ENCODE results near the gene ACOT11. TPM values are rescaled to one million over a fixed set of nuclear protein-coding genes. Genes with fewer than 3 reads are reported as not detected.

The ACOT11 gene
- polyA plus RNA-seq, 1 donor from 2014 or later = not detected

DNA sequence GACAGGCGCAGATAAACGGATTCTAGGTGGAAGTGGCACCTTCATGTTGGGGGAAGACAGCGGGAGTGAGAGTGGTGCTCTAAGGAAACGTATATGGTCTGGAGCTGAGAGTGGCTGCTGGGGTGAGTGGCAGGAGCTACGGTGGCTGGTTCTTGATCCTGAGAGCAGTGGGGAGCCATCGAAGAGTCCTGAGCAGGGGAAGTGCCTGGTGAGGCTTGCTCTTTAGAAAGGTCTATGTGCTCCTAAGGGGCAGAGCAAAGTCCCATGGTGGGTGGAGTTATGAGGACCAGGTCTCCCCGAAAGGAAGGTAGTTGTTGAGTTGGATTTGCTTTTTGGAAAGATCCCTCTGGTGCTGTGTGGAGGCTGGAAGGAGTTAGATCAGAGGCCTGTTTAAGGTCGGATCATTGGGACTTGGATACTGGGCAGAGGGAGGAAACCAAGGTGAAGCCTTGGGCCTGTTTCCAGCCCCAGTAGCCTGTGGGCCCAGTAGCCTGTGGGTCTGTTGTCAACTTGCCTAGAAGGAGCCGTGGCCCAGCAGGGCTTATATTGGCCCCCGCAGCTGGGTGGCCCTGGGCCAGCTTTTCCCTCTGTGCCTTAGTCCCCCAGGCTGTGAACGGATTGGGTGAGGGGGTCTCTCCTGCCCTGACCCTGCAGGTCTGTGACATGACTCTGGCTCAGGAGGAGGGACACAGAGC, 33.0 kb downstream of the ACOT11 start:
- Histone ChIP-seq H3K9ac (ENCODE audit: low read length) (no peak overlapping the region), H3K27me3 (ENCODE audit: insufficient read depth, low read depth, low read length) (no peaks in the 10 kb centered on the region), H3K36me3 (ENCODE audit: insufficient read depth, low read length) (no peaks in the 10 kb centered on the region), H3F3A (ENCODE audit: insufficient read depth, low read length, poor library complexity, severe bottlenecking) (no peaks in the 10 kb centered on the region), H3K27ac (ENCODE audit: low read length) (no peak overlapping the region), H2AFZ (ENCODE audit: low read depth, low read length) (no peak overlapping the region), H4K20me1 (ENCODE audit: insufficient read depth) (no peaks in the 10 kb centered on the region), H3K9me2 (ENCODE audit: insufficient read depth, low read length) (no peaks in the 10 kb centered on the region), H3K79me2 (replicated peaks; ENCODE audit: insufficient read depth, low read length) (no peaks in the 10 kb centered on the region), H3K9me3 (ENCODE audit: low read length) (no peaks in the 10 kb centered on the region), H3K4me3 (ENCODE audit: low read length) (no peak overlapping the region), H3K4me2 (ENCODE audit: low read length) (no peak overlapping the region)
- no peak for TF ChIP-seq RAD21 (conservative IDR thresholded peaks at IDR 0.05)
- no peak for TF ChIP-seq MXI1 (conservative IDR thresholded peaks at IDR 0.05; ENCODE audit: poor library complexity, severe bottlenecking)
- TF ChIP-seq SMC3 (conservative IDR thresholded peaks at IDR 0.05; ENCODE audit: poor library complexity) = no peak
- TF ChIP-seq POLR2AphosphoS5 (IDR thresholded peaks at IDR 0.05) = no peak
- no peak for TF ChIP-seq EP300 (conservative IDR thresholded peaks at IDR 0.05; ENCODE audit: poor library complexity, severe bottlenecking)
- TF ChIP-seq EZH2 (IDR thresholded peaks at IDR 0.05; ENCODE audit: borderline replicate concordance, insufficient read depth, low read length, poor library complexity, severe bottlenecking) = no peak
- TF ChIP-seq, protein P1, sequence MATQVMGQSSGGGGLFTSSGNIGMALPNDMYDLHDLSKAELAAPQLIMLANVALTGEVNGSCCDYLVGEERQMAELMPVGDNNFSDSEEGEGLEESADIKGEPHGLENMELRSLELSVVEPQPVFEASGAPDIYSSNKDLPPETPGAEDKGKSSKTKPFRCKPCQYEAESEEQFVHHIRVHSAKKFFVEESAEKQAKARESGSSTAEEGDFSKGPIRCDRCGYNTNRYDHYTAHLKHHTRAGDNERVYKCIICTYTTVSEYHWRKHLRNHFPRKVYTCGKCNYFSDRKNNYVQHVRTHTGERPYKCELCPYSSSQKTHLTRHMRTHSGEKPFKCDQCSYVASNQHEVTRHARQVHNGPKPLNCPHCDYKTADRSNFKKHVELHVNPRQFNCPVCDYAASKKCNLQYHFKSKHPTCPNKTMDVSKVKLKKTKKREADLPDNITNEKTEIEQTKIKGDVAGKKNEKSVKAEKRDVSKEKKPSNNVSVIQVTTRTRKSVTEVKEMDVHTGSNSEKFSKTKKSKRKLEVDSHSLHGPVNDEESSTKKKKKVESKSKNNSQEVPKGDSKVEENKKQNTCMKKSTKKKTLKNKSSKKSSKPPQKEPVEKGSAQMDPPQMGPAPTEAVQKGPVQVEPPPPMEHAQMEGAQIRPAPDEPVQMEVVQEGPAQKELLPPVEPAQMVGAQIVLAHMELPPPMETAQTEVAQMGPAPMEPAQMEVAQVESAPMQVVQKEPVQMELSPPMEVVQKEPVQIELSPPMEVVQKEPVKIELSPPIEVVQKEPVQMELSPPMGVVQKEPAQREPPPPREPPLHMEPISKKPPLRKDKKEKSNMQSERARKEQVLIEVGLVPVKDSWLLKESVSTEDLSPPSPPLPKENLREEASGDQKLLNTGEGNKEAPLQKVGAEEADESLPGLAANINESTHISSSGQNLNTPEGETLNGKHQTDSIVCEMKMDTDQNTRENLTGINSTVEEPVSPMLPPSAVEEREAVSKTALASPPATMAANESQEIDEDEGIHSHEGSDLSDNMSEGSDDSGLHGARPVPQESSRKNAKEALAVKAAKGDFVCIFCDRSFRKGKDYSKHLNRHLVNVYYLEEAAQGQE (IDR thresholded peaks at IDR 0.05; ENCODE audit: borderline replicate concordance) = no peak
- no peak for TF ChIP-seq TAF1 (IDR thresholded peaks at IDR 0.05; ENCODE audit: low read depth)
- TF ChIP-seq, protein P2, sequence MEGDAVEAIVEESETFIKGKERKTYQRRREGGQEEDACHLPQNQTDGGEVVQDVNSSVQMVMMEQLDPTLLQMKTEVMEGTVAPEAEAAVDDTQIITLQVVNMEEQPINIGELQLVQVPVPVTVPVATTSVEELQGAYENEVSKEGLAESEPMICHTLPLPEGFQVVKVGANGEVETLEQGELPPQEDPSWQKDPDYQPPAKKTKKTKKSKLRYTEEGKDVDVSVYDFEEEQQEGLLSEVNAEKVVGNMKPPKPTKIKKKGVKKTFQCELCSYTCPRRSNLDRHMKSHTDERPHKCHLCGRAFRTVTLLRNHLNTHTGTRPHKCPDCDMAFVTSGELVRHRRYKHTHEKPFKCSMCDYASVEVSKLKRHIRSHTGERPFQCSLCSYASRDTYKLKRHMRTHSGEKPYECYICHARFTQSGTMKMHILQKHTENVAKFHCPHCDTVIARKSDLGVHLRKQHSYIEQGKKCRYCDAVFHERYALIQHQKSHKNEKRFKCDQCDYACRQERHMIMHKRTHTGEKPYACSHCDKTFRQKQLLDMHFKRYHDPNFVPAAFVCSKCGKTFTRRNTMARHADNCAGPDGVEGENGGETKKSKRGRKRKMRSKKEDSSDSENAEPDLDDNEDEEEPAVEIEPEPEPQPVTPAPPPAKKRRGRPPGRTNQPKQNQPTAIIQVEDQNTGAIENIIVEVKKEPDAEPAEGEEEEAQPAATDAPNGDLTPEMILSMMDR (IDR thresholded peaks at IDR 0.05; ENCODE audit: poor library complexity, severe bottlenecking) = no peak

DNA sequence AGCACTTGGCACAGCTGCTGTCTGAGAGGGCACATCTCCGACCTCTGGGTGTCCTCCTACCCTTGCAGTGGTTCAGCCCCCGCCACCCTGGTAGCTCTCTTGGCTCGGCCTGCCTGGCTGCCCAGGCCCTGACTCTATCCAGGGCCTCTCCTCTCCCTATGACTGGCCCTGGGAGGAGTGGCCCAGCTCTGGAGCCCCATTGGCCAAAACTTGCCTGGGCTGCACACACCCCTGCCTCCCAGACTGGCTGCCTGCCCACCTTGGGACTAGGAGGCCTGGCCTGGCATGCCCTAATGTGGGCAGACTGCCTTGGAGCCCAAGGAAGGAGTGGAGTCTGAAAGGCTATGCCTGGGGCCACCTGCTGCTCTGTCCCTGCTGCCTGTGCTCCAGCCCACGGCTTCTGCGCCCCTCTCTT, 33.6 kb downstream of the ACOT11 start:
- Histone ChIP-seq H3K27ac (ENCODE audit: low read length) (no peak overlapping the region), H4K20me1 (ENCODE audit: insufficient read depth) (no peaks in the 10 kb centered on the region), H3K4me3 (ENCODE audit: low read length) (no peak overlapping the region), H3K9ac (ENCODE audit: low read length) (no peak overlapping the region), H3K36me3 (ENCODE audit: insufficient read depth, low read length) (no peaks in the 10 kb centered on the region), H3K27me3 (ENCODE audit: insufficient read depth, low read depth, low read length) (no peaks in the 10 kb centered on the region), H3F3A (ENCODE audit: insufficient read depth, low read length, poor library complexity, severe bottlenecking) (no peaks in the 10 kb centered on the region), H3K9me3 (ENCODE audit: low read length) (no peaks in the 10 kb centered on the region), H2AFZ (ENCODE audit: low read depth, low read length) (no peak overlapping the region), H3K9me2 (ENCODE audit: insufficient read depth, low read length) (no peaks in the 10 kb centered on the region), H3K79me2 (replicated peaks; ENCODE audit: insufficient read depth, low read length) (no peaks in the 10 kb centered on the region), H3K4me2 (ENCODE audit: low read length) (no peak overlapping the region)
- TF ChIP-seq RAD21 (conservative IDR thresholded peaks at IDR 0.05) (no peak), TAF1 (IDR thresholded peaks at IDR 0.05; ENCODE audit: low read depth) (no peak), POLR2AphosphoS5 (IDR thresholded peaks at IDR 0.05) (no peak), EZH2 (IDR thresholded peaks at IDR 0.05; ENCODE audit: borderline replicate concordance, insufficient read depth, low read length, poor library complexity, severe bottlenecking) (no peak), MXI1 (conservative IDR thresholded peaks at IDR 0.05; ENCODE audit: poor library complexity, severe bottlenecking) (no peak), EP300 (conservative IDR thresholded peaks at IDR 0.05; ENCODE audit: poor library complexity, severe bottlenecking) (no peak), SMC3 (conservative IDR thresholded peaks at IDR 0.05; ENCODE audit: poor library complexity) (no peak)
- TF ChIP-seq, protein P1 (IDR thresholded peaks at IDR 0.05; ENCODE audit: borderline replicate concordance) = no peak
- TF ChIP-seq, protein P2 (IDR thresholded peaks at IDR 0.05; ENCODE audit: poor library complexity, severe bottlenecking) = no peak

All from neural cell (in vitro differentiated cells).